ENCODE measurements around the gene SNTB2.

DNA sequence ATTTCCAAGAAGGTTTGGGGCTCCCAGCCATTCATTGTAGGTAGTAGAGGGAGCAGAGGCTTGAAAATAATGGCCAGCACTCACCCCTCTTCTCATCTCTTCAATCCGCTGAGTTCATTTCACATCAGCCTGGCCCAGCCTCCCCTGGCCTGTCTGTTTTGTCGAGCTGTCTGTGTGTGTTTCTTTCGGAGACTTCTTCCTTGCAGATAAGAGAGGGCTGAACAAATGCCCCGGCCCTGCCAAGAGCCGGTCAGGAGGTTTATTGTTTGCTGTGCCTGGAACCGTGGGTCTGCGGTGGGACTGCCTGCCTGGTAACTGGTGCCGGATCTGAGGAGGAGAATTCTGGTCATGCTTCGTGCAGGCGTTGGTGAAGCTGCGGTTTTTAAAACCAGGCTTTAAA is 127.6 kb downstream of the SNTB2 start:
- TF ChIP-seq, protein P1, sequence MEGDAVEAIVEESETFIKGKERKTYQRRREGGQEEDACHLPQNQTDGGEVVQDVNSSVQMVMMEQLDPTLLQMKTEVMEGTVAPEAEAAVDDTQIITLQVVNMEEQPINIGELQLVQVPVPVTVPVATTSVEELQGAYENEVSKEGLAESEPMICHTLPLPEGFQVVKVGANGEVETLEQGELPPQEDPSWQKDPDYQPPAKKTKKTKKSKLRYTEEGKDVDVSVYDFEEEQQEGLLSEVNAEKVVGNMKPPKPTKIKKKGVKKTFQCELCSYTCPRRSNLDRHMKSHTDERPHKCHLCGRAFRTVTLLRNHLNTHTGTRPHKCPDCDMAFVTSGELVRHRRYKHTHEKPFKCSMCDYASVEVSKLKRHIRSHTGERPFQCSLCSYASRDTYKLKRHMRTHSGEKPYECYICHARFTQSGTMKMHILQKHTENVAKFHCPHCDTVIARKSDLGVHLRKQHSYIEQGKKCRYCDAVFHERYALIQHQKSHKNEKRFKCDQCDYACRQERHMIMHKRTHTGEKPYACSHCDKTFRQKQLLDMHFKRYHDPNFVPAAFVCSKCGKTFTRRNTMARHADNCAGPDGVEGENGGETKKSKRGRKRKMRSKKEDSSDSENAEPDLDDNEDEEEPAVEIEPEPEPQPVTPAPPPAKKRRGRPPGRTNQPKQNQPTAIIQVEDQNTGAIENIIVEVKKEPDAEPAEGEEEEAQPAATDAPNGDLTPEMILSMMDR (IDR thresholded peaks at IDR 0.05): no peak
- TF ChIP-seq POLR2A (IDR thresholded peaks at IDR 0.05): no peak
- TF ChIP-seq POLR2AphosphoS5 (IDR thresholded peaks at IDR 0.05): no peak
